Endodermal cell (in vitro differentiated cells): ENCODE data around the gene LRIT1. TPM values are rescaled to one million over a fixed set of nuclear protein-coding genes. Genes with fewer than 3 reads are reported as not detected.

ENCODE experiments used
- DNase-seq: peaks from one replicate; pipeline ENCODE4 v3.0.0-alpha.2; 2017
- H3K27ac ChIP-seq: 2 replicates; pipeline ENCODE4 v1.5.1; 2013; ENCODE audit warnings: mild to moderate bottlenecking, low read depth, low read length, moderate library complexity
- H3K27me3 ChIP-seq: 2 replicates; pipeline ENCODE4 v1.6.1; 2013; ENCODE audit warnings: mild to moderate bottlenecking, low read length, moderate library complexity; ENCODE audit not compliant: insufficient read depth, control insufficient read depth, poor library complexity, severe bottlenecking
- H3K36me3 ChIP-seq: 2 replicates; pipeline ENCODE4 v1.7.0; 2013; ENCODE audit warnings: mild to moderate bottlenecking, low read length, moderate library complexity; ENCODE audit not compliant: control insufficient read depth, insufficient read depth
- H3K4me1 ChIP-seq: one replicate; pipeline ENCODE4 v1.7.0; 2013; ENCODE audit warnings: low read length; ENCODE audit not compliant: control insufficient read depth, insufficient read depth
- H3K4me3 ChIP-seq: 2 replicates; pipeline ENCODE4 v1.5.1; 2013; ENCODE audit warnings: mild to moderate bottlenecking, low read length, moderate library complexity
- H3K9ac ChIP-seq: 2 replicates; pipeline ENCODE4 v1.6.1; 2013; ENCODE audit warnings: mild to moderate bottlenecking, low read length, moderate library complexity; ENCODE audit not compliant: poor library complexity, severe bottlenecking; ENCODE audit errors: extremely low read depth
- H3K9me3 ChIP-seq: 2 replicates; pipeline ENCODE4 v1.6.1; 2013; ENCODE audit warnings: mild to moderate bottlenecking, low read length, moderate library complexity; ENCODE audit not compliant: control insufficient read depth
- H3K27ac Mint-ChIP-seq: 2 replicates; pipeline ENCODE4 v1.8.0; 2020; ENCODE audit warnings: mixed read lengths
- H3K27me3 Mint-ChIP-seq: 2 replicates; pipeline ENCODE4 v1.8.0; 2021; ENCODE audit warnings: mild to moderate bottlenecking, mixed read lengths; ENCODE audit not compliant: insufficient read depth
- H3K36me3 Mint-ChIP-seq: 2 replicates; pipeline ENCODE4 v1.8.0; 2020; ENCODE audit warnings: low read depth, mixed read lengths
- H3K4me1 Mint-ChIP-seq: 2 replicates; pipeline ENCODE4 v1.8.0; 2020; ENCODE audit warnings: mixed read lengths
- H3K4me3 Mint-ChIP-seq: 2 replicates; pipeline ENCODE4 v1.8.0; 2020; ENCODE audit warnings: mild to moderate bottlenecking, moderate library complexity, mixed read lengths
- H3K9me3 Mint-ChIP-seq: 2 replicates; pipeline ENCODE4 v1.8.0; 2020; ENCODE audit warnings: mild to moderate bottlenecking, mixed read lengths
- CTCF ChIP-seq: fragments of 200-600 bp; sonication (generic); conservative IDR thresholded peaks from 2 replicates; pipeline ENCODE4 v1.5.0; 2021; ENCODE audit warnings: antibody characterized with exemption, mild to moderate bottlenecking
- WGBS, 2 experiments: methylation state at CpG; one replicate each; pipeline versions ENCODE4 v1.1.5 to v1.1.7; 2013; ENCODE audit warnings: missing lambda C conversion rate in 2 of 2, mixed read lengths in 1 of 2; ENCODE audit not compliant: insufficient coverage in 1 of 2, insufficient read length in 1 of 2; 5-methylcytosine and 5-hydroxymethylcytosine counted together
- total RNA-seq, 2 donors: library from RNA; stranded (reverse); fragmentation: NEBNext Ultra II Directional in 1 of 2; extraction: Animal tissue kit (Norgen Biotek cat#: 25700) in 1 of 2; gene quantifications; 2 replicates in 1 of 2; 3 replicates in 1 of 2; pipeline ENCODE4 v1.2.1, GENCODE V29; 2021

Gene LRIT1
- total RNA-seq, 2 donors from 2014 or later, result 0.11 TPM; not detected in 1

- WGBS, 2 experiments, result 66 to 76% methylated on average over 4 of the region's 4 CpGs
- H3K27ac Mint-ChIP-seq, result no peak overlapping the region
- H3K4me3 Mint-ChIP-seq, result no peak overlapping the region
- Histone ChIP-seq H3K27ac (no peak overlapping the region), H3K9ac (no peak overlapping the region), H3K27me3 (peaks cover 44% of the 10 kb centered on the region), H3K4me1 (no peaks in the 10 kb centered on the region), H3K4me3 (no peak overlapping the region), H3K36me3 (no peaks in the 10 kb centered on the region), H3K9me3 (no peaks in the 10 kb centered on the region)
- DNase-seq, result no peak
- no peaks in the 10 kb centered on the region for H3K4me1 Mint-ChIP-seq
- H3K9me3 Mint-ChIP-seq, result no peaks in the 10 kb centered on the region
- TF ChIP-seq CTCF, result no peak
- peaks cover 31% of the 10 kb centered on the region for H3K27me3 Mint-ChIP-seq
- no peaks in the 10 kb centered on the region for H3K36me3 Mint-ChIP-seq
Observed at GRCh38 chr10:84227810-84228209, 13.5 kb downstream of the LRIT1 start.

GRCh38 chr10:84226616-84227015 lies 14.7 kb downstream of the LRIT1 start:
- Histone ChIP-seq H3K4me3 (no peak overlapping the region), H3K27me3 (peaks cover 55% of the 10 kb centered on the region), H3K36me3 (no peaks in the 10 kb centered on the region), H3K27ac (no peak overlapping the region), H3K4me1 (no peaks in the 10 kb centered on the region), H3K9ac (no peak overlapping the region), H3K9me3 (no peaks in the 10 kb centered on the region)
- no peak for DNase-seq
- no peak overlapping the region for H3K27ac Mint-ChIP-seq
- H3K4me3 Mint-ChIP-seq, result no peak overlapping the region
- no peaks in the 10 kb centered on the region for H3K9me3 Mint-ChIP-seq
- WGBS, 2 experiments, result 88 to 91% methylated on average over 2 to 3 of the region's 3 CpGs
- H3K27me3 Mint-ChIP-seq, result peaks cover 30% of the 10 kb centered on the region
- no peaks in the 10 kb centered on the region for H3K4me1 Mint-ChIP-seq
- H3K36me3 Mint-ChIP-seq, result no peaks in the 10 kb centered on the region
- TF ChIP-seq CTCF, result no peak

- DNase-seq, result no peak
- Histone ChIP-seq H3K36me3 (no peaks in the 10 kb centered on the region), H3K4me1 (no peaks in the 10 kb centered on the region), H3K27me3 (peaks cover 59% of the 10 kb centered on the region), H3K9ac (no peak within 1 kb of the TSS), H3K4me3 (no peak within 1 kb of the TSS), H3K9me3 (no peaks in the 10 kb centered on the region), H3K27ac (no peak within 1 kb of the TSS)
- Mint-ChIP-seq H3K4me3 (no peak within 1 kb of the TSS), H3K9me3 (no peaks in the 10 kb centered on the region), H3K4me1 (no peaks in the 10 kb centered on the region), H3K27me3 (peaks cover 30% of the 10 kb centered on the region), H3K36me3 (no peaks in the 10 kb centered on the region), H3K27ac (no peak within 1 kb of the TSS)
- WGBS, 2 experiments, result 74 to 84% methylated on average over 5 to 6 of the region's 6 CpGs
- TF ChIP-seq CTCF, result no peak
Observed at GRCh38 chr10:84225427-84226173, 15.7 kb downstream of the LRIT1 start, which contains the start of gene LRIT2. Gene LRIT2 (minus strand): TSS chr10:84225544. CDS start chr10:84225520, 24 bp downstream.
